Midbrain (tissue), 1 donor: ENCODE data around the gene SPAG6.
"Not testable (repeated sequence)": the region's sequence is repeated elsewhere in the genome, so short reads cannot be mapped to it uniquely, and the experiment has no call there.

Source experiments
- DNase-seq: peaks from one replicate; lab custom pipeline; 2025; lab: John Stamatoyannopoulos, UW

The SPAG6 gene

GRCh38 chr10:22345301-22346095 lies at the start of gene SPAG6:
SPAG6 (plus strand) TSS chr10:22345496; CDS start chr10:22345612, 116 bp downstream.
- DNase-seq, result peak; percentile 28

- no peak for DNase-seq
Observed at GRCh38 chr10:22301193-22301592, 44.1 kb upstream of the SPAG6 start.

GRCh38 chr10:22303461-22303860 lies 41.8 kb upstream of the SPAG6 start:
- DNase-seq, result no peak

GRCh38 chr10:22305721-22306120 lies 39.6 kb upstream of the SPAG6 start:
- DNase-seq, result no peak

GRCh38 chr10:22308390-22308789 lies 36.9 kb upstream of the SPAG6 start:
- no peak for DNase-seq

- DNase-seq, result no peak
Observed at GRCh38 chr10:22309180-22310000, 35.9 kb upstream of the SPAG6 start.

- not testable (repeated sequence) for DNase-seq
Observed at GRCh38 chr10:22310012-22310411, 35.3 kb upstream of the SPAG6 start.

GRCh38 chr10:22310928-22311327 lies 34.4 kb upstream of the SPAG6 start:
- DNase-seq, result no peak

- no peak for DNase-seq
Observed at GRCh38 chr10:22314852-22315251, 30.4 kb upstream of the SPAG6 start.

GRCh38 chr10:22315455-22316285 lies 29.6 kb upstream of the SPAG6 start:
- no peak for DNase-seq

GRCh38 chr10:22316286-22317075 lies 28.8 kb upstream of the SPAG6 start, which contains the start of gene COMMD3:
COMMD3 (plus strand) TSS chr10:22316388; CDS start chr10:22316418, 30 bp downstream.
- peak; percentile 91 for DNase-seq

- no peak for DNase-seq
Observed at GRCh38 chr10:22317076-22317370, 28.3 kb upstream of the SPAG6 start.

- DNase-seq, result no peak
Observed at GRCh38 chr10:22317771-22318565, 27.3 kb upstream of the SPAG6 start.

GRCh38 chr10:22318772-22319171 lies 26.5 kb upstream of the SPAG6 start:
- DNase-seq, result no peak

- no peak for DNase-seq
Observed at GRCh38 chr10:22319547-22319979, 25.7 kb upstream of the SPAG6 start.

GRCh38 chr10:22319980-22320558 lies 25.2 kb upstream of the SPAG6 start:
- no peak for DNase-seq

GRCh38 chr10:22320591-22321155 lies 24.6 kb upstream of the SPAG6 start, which contains the start of gene BMI1:
BMI1 (plus strand) TSS chr10:22321099; CDS start chr10:22326450, 5,351 bp downstream.
- DNase-seq, result peak; percentile 57

GRCh38 chr10:22321156-22321923 lies 24.0 kb upstream of the SPAG6 start:
- DNase-seq, result peak; percentile 70
